HG03442 (cell line): ENCODE data around the gene NPTN.

Experiments
- ATAC-seq: cut with Tn5 transposase; IDR thresholded peaks from one replicate; pipeline ENCODE4 v1.9.1; 2021; ENCODE audit warnings: mild to moderate bottlenecking, moderate library complexity; ENCODE audit not compliant: unreplicated experiment

Gene NPTN

DNA sequence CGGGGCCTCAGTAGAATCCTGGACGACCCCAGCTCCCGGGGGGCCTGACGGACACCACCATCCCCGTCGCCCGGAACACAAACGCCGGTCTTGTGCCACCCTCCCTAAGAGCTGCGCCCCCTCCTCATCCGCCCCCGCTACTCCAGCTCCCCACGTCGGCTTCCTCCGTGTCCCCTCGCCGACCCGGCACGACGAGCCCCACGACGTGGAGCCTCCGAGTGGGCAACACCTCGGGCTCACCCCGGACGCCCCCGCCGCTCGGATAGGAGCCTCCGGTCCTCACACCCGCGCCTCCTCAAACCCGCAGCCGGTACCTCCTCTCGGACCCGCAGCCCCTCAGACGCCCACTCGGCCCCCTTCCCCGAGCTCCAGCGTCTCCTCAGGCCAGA lies 525 bp downstream of the NPTN start:
- no peak for ATAC-seq

DNA sequence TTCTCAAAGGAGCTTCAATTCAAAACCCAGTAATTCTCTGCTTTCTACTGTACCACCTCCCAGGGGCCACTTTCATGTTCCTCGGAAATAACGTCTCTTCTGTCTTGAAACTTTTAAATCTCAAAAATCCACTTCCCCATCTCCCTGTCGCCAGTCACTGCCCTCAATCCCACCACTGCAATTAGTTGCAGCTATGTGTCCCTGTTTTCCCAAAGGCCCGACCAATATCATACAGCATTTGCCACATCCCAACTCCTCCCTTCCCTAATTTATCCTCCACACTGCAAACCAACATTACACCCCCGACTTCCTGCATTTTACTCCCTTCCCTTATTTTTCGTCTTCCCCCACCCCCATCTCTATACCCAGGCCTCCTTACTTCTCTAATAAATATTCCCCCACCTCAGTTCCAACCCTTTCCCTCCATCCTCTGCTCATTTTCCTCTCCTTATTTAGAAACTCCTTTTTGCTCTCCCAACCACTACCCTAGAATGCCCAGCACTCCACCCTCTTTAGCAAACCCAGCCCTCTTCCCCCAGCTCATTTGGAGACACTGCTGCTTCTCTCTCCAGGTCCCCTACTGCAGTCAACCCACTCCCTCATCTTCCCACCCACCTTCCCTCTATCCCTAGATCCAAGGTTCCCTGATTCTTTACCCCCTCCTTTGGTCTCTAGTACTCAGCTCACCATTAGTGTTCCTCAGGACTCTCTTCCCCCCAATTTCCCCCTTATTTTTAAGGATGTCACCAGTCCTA lies 1.1 kb downstream of the NPTN start:
- ATAC-seq = no peak

GRCh38 chr15:73630921-73631362 lies 2.2 kb downstream of the NPTN start:
- ATAC-seq = no peak

- ATAC-seq = no peak
Observed at GRCh38 chr15:73629798-73630429, 3.3 kb downstream of the NPTN start.

DNA sequence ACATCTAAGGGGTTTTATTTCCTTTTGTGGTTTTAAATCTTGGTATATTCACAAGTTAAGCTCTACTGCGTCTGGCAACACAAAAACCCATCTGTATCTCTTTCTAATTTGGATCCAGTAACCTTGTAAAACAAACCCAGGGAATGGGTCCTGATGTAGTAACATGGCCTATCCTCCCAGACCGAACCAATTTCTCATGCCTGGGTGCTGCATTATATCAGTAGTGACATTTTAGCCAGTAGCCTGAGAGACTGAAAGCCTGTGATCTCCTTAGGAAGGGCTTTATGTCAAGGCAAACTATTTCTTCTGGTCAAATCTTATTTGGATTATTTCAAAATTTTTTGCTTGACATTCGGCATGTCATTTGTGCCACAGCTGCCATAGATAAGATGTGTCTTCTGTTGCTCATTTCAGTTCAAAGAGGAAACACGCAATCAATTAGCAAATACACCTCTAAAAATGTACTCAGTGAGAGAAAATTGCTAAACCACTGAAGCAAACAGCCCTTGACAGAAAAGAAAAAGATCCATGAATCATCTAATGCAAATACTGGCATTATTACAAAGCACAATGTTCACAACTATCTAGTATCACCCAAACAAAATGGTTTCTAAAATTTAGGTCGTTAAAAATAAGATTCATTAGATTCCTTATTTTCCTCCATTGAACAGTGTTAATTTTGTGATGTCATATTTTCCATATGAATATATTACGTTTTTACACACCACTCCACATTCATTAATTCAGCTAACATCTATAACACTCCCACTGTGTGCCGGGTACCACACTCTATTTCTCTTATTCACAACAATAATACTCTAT lies 4.0 kb downstream of the NPTN start:
- ATAC-seq = no peak

DNA sequence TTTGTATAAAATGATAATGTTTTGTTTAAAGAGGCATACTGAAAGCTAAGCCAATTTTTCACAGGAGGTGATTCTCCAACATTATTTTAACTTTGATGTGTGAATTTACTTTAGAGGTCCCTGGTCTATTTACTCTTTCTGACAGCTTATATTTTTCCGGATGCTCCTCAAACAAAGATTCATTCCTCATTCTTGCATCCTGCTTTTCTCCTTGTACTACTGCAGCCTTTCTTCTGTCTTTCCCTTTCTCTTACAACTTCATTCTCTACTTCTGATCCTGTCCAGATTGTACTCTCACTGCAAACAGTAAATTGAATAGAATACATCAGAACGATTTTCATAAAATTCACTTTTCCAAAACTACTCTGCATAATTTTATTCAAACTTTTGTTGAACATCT lies 5.1 kb downstream of the NPTN start:
- no peak for ATAC-seq

DNA sequence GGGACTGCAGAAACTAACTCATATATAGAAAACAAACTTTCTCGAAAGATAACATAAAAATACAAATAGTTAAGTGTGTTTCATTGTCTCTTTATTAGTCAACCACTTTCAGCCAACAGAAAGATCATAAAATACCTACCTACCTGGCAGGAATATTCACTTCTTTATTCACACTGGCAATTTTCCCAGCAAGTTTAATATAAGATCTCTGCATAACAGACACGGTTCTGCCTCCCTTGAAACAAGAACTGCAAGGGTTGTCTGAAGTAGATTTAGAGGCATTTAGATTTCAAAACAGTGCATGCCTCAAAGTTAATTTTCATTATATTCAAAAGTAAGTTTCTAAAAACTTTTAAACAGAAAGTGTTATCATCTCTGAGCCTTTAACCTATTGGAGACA lies 7.1 kb downstream of the NPTN start:
- no peak for ATAC-seq

- no peak for ATAC-seq
Observed at GRCh38 chr15:73624530-73624929, 8.7 kb downstream of the NPTN start.

GRCh38 chr15:73621286-73621826 lies 11.8 kb downstream of the NPTN start:
- no peak for ATAC-seq

GRCh38 chr15:73620078-73620477 lies 13.1 kb downstream of the NPTN start:
- ATAC-seq = no peak

- no peak for ATAC-seq
Observed at GRCh38 chr15:73617913-73618312, 15.3 kb downstream of the NPTN start.

GRCh38 chr15:73617301-73617831 lies 15.8 kb downstream of the NPTN start:
- no peak for ATAC-seq

DNA sequence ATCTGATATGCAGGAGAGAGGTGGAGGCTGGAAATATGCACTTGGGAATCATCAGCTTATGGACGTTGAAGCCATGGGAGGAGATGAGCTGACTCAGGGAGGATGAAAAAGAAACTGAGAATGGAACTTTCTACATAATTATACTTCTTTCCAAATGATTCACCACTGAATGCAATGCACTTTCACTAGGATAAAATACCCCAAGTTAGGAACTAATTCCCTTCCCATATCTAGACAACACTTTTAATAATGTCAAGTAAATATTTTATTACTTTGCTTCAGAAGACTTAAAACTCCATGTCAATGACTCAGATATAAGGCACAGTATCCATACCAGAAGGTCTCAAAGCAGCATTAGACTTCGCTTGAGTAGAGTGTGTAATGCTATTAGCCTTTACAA lies 24.2 kb downstream of the NPTN start:
- no peak for ATAC-seq

DNA sequence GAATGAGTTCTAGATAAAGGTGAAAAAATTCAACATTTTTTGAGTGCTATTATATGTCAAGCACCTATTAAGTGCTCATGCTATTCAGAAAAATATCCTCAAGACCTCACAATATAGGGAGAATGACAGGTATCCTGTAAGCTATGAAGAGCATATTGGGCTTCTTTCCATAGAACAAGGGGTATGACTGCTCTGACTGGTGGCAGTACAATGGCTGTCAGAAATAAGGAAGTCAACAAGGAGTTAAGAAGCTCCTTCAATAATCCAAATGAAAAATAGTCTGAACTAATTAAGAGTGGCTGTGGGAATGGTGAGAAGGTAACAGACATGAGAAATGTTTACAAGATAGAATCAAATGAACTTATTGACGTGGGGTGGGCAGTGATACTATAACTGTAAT lies 24.7 kb downstream of the NPTN start:
- no peak for ATAC-seq

GRCh38 chr15:73607843-73608242 lies 25.3 kb downstream of the NPTN start:
- no peak for ATAC-seq

DNA sequence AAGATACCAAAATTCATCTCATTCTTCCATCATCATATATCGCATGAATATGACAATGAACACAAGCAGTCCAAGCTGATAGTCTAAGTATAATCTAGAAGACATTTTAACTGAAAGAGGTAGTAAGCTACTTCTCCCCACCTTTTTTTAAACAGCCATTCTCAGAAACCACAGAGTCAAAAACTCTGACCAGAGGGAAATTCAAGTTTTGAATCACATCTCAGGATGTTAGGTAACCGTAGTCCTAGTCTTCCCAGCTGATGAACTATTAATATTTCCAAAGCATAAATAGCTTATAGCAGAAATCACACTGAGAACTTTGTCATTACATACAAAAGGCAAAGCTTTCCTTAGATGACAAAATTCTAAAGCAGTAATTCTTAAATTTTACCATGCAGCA lies 25.8 kb downstream of the NPTN start:
- no peak for ATAC-seq

GRCh38 chr15:73605759-73606436 lies 27.3 kb downstream of the NPTN start:
- ATAC-seq = no peak

- ATAC-seq = no peak
Observed at GRCh38 chr15:73604477-73604876, 28.7 kb downstream of the NPTN start.

DNA sequence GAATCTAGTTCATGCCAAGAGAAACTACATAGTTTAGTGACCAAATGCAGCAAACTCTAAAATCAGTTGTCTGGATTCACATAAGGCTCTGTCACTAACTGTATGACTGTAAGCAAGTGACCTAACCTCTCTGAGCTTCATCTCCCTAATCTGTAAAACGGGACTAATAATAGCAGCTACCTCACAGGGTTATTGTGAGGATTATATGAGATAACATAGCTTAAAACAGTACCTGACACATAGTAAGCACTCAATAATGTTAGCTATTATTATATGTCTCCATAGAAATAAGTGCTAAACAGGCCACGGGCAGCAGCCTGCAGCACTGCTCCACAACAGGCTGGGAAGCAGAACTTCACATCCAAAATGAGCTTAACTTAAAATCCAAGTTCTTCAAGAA lies 30.2 kb downstream of the NPTN start:
- ATAC-seq = no peak

DNA sequence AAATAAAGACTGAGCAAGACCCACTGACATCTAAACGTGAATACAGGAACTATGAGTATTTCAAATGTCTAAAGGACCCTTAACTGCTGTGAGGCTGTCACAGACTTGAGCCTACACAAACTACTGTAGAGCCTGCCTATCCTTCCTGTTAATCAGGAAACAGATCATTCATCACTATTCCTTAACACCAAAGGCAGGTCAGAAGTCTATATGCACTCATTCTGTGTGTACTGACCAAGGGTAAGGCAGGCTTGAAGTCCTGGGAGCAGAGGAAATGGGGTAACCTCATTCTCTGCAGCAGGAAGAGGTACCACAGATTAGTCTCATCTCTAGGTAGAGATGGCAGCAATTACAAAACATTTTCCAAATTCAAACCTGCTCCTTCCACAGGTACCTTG lies 30.7 kb downstream of the NPTN start:
- ATAC-seq = no peak
